Fibroblast of skin of back (primary cell): Measurements from ENCODE around the gene RIT2. TPM values are rescaled to one million over a fixed set of nuclear protein-coding genes. Genes with fewer than 3 reads are reported as not detected.

ENCODE experiments used
- DNase-seq: peaks from one replicate; pipeline ENCODE4 v3.0.0-alpha.2; 2013
- polyA plus RNA-seq, 2 experiments: library from polyadenylated mRNA; unstranded; fragments of 120-200 nt; gene quantifications; one replicate each; pipeline ENCODE4 v1.2.1, GENCODE V29; 2013; ENCODE audit not compliant: insufficient read length in 2 of 2

Gene RIT2
- not detected for polyA plus RNA-seq (2013, experiment 1 of 2; ENCODE audit: insufficient read length)
- not detected for polyA plus RNA-seq (2013, experiment 2 of 2; ENCODE audit: insufficient read length)

GRCh38 chr18:43115076-43115921 lies at the start of gene RIT2:
TSS of gene RIT2 (minus strand) at chr18:43115685.
- no peak for DNase-seq

- DNase-seq: peak; percentile 86
Observed at GRCh38 chr18:43161528-43161927, 46.0 kb upstream of the RIT2 start.

GRCh38 chr18:43160509-43160908 lies 45.0 kb upstream of the RIT2 start:
- peak; percentile 71 for DNase-seq

GRCh38 chr18:43159926-43160325 lies 44.4 kb upstream of the RIT2 start:
- DNase-seq: no peak

GRCh38 chr18:43159086-43159770 lies 43.7 kb upstream of the RIT2 start:
- DNase-seq: no peak

GRCh38 chr18:43158381-43158780 lies 42.9 kb upstream of the RIT2 start:
- DNase-seq: no peak

GRCh38 chr18:43155842-43156241 lies 40.4 kb upstream of the RIT2 start:
- DNase-seq: no peak

- DNase-seq: no peak
Observed at GRCh38 chr18:43148231-43148630, 32.7 kb upstream of the RIT2 start.

- DNase-seq: no peak
Observed at GRCh38 chr18:43141208-43141607, 25.7 kb upstream of the RIT2 start.

- no peak for DNase-seq
Observed at GRCh38 chr18:43139288-43139946, 23.9 kb upstream of the RIT2 start.

GRCh38 chr18:43134876-43135275 lies 19.4 kb upstream of the RIT2 start:
- DNase-seq: no peak

- no peak for DNase-seq
Observed at GRCh38 chr18:43130716-43131260, 15.3 kb upstream of the RIT2 start.

GRCh38 chr18:43129946-43130524 lies 14.6 kb upstream of the RIT2 start:
- DNase-seq: peak; percentile 40

GRCh38 chr18:43125471-43125870 lies 10.0 kb upstream of the RIT2 start:
- no peak for DNase-seq

GRCh38 chr18:43122955-43123354 lies 7.5 kb upstream of the RIT2 start:
- no peak for DNase-seq

- no peak for DNase-seq
Observed at GRCh38 chr18:43116699-43117294, 1.3 kb upstream of the RIT2 start.

GRCh38 chr18:43113220-43113895 lies 2.1 kb downstream of the RIT2 start:
- no peak for DNase-seq

- DNase-seq: no peak
Observed at GRCh38 chr18:43108882-43109281, 6.6 kb downstream of the RIT2 start.

- DNase-seq: no peak
Observed at GRCh38 chr18:43108469-43108868, 7.0 kb downstream of the RIT2 start.

GRCh38 chr18:43093646-43094045 lies 21.8 kb downstream of the RIT2 start:
- no peak for DNase-seq

GRCh38 chr18:43092539-43092938 lies 22.9 kb downstream of the RIT2 start:
- DNase-seq: no peak

- no peak for DNase-seq
Observed at GRCh38 chr18:43081396-43081795, 34.1 kb downstream of the RIT2 start.
